PC-3 (cell line): Measurements from ENCODE around the gene MOB2.

Experiments
- EZH2 ChIP-seq: fragments of 300-600 bp; sonication (generic); IDR thresholded peaks from one replicate; pipeline ENCODE4 v1.6.1; 2017; ENCODE audit warnings: antibody characterized with exemption, mild to moderate bottlenecking, low read length; ENCODE audit not compliant: unreplicated experiment
- EZH2phosphoT487 ChIP-seq: fragments of 300-600 bp; sonication (generic); IDR thresholded peaks from 2 replicates; pipeline ENCODE4 v1.6.1; 2018; ENCODE audit warnings: mild to moderate bottlenecking, antibody characterized with exemption, low read length, borderline replicate concordance
- TF ChIP-seq, protein P1 (sequence below): fragments of 300-600 bp; sonication (generic); conservative IDR thresholded peaks from 2 replicates; pipeline ENCODE4 v1.5.1; 2017; ENCODE audit warnings: antibody characterized with exemption, low read depth, mild to moderate bottlenecking, low read length

DNA sequence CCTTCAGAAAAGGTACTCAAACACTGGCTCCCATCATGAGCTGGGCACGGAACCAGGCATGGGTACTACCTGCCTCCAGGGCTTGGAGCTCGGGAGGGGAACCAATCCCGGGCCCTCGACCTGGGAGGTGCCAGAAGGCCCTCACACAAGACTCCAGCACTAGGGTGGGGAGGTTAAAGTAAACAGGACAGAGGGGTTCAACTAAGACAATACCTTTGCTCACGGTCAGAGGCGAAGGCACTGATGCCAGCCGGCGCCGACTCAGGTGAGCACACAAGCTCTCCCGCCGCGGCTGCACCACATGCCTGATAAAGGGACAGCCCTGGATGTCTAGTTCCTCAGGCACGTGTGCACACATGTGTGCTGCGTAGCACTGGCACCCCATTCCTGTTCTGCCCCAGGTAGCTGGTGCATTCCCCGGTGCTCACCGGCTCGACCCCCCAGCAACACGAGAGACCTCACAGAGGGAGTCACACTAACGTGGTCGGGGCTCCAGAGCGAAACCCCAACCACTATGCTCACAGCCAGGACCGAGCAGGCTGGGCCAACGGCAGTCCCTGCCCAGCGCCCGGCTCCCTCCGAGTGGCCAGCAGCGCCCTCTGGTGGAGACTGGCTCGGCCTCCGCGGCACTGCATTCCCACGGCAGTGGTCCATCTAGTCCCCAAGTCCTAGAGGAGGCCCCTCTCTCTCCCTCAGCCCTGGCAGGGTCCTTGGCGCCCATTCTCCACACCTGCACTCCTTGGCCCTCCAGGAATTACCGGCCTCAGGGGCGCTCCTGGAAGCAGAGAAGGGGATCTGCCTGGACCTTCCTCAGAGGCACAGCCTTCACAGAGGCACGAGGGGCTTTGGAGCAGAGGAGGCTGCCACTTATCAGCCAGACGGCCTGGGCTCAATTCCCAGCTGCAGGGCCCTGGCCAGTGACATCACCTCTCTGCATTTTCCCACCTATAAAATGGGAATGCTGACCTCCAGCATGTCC, 28.8 kb upstream of the MOB2 start:
- TF ChIP-seq EZH2: no peak
- TF ChIP-seq, protein P1, sequence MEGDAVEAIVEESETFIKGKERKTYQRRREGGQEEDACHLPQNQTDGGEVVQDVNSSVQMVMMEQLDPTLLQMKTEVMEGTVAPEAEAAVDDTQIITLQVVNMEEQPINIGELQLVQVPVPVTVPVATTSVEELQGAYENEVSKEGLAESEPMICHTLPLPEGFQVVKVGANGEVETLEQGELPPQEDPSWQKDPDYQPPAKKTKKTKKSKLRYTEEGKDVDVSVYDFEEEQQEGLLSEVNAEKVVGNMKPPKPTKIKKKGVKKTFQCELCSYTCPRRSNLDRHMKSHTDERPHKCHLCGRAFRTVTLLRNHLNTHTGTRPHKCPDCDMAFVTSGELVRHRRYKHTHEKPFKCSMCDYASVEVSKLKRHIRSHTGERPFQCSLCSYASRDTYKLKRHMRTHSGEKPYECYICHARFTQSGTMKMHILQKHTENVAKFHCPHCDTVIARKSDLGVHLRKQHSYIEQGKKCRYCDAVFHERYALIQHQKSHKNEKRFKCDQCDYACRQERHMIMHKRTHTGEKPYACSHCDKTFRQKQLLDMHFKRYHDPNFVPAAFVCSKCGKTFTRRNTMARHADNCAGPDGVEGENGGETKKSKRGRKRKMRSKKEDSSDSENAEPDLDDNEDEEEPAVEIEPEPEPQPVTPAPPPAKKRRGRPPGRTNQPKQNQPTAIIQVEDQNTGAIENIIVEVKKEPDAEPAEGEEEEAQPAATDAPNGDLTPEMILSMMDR: peak; percentile 84
- no peak for TF ChIP-seq EZH2phosphoT487
